Endodermal cell (in vitro differentiated cells): ENCODE data around the gene FXYD6. TPM values are rescaled to one million over a fixed set of nuclear protein-coding genes. Genes with fewer than 3 reads are reported as not detected.
A peak's percentile ranks its signal among the peaks of the same experiment; 100 is the strongest.

ENCODE experiments used
- DNase-seq: peaks from one replicate; pipeline ENCODE4 v3.0.0-alpha.2; 2017
- H3K27ac ChIP-seq: 2 replicates; pipeline ENCODE4 v1.5.1; 2013; ENCODE audit warnings: mild to moderate bottlenecking, low read depth, low read length, moderate library complexity
- H3K27me3 ChIP-seq: 2 replicates; pipeline ENCODE4 v1.6.1; 2013; ENCODE audit warnings: mild to moderate bottlenecking, low read length, moderate library complexity; ENCODE audit not compliant: insufficient read depth, control insufficient read depth, poor library complexity, severe bottlenecking
- H3K36me3 ChIP-seq: 2 replicates; pipeline ENCODE4 v1.7.0; 2013; ENCODE audit warnings: mild to moderate bottlenecking, low read length, moderate library complexity; ENCODE audit not compliant: control insufficient read depth, insufficient read depth
- H3K4me1 ChIP-seq: one replicate; pipeline ENCODE4 v1.7.0; 2013; ENCODE audit warnings: low read length; ENCODE audit not compliant: control insufficient read depth, insufficient read depth
- H3K4me3 ChIP-seq: 2 replicates; pipeline ENCODE4 v1.5.1; 2013; ENCODE audit warnings: mild to moderate bottlenecking, low read length, moderate library complexity
- H3K9ac ChIP-seq: 2 replicates; pipeline ENCODE4 v1.6.1; 2013; ENCODE audit warnings: mild to moderate bottlenecking, low read length, moderate library complexity; ENCODE audit not compliant: poor library complexity, severe bottlenecking; ENCODE audit errors: extremely low read depth
- H3K9me3 ChIP-seq: 2 replicates; pipeline ENCODE4 v1.6.1; 2013; ENCODE audit warnings: mild to moderate bottlenecking, low read length, moderate library complexity; ENCODE audit not compliant: control insufficient read depth
- H3K27ac Mint-ChIP-seq: 2 replicates; pipeline ENCODE4 v1.8.0; 2020; ENCODE audit warnings: mixed read lengths
- H3K27me3 Mint-ChIP-seq: 2 replicates; pipeline ENCODE4 v1.8.0; 2021; ENCODE audit warnings: mild to moderate bottlenecking, mixed read lengths; ENCODE audit not compliant: insufficient read depth
- H3K36me3 Mint-ChIP-seq: 2 replicates; pipeline ENCODE4 v1.8.0; 2020; ENCODE audit warnings: low read depth, mixed read lengths
- H3K4me1 Mint-ChIP-seq: 2 replicates; pipeline ENCODE4 v1.8.0; 2020; ENCODE audit warnings: mixed read lengths
- H3K4me3 Mint-ChIP-seq: 2 replicates; pipeline ENCODE4 v1.8.0; 2020; ENCODE audit warnings: mild to moderate bottlenecking, moderate library complexity, mixed read lengths
- H3K9me3 Mint-ChIP-seq: 2 replicates; pipeline ENCODE4 v1.8.0; 2020; ENCODE audit warnings: mild to moderate bottlenecking, mixed read lengths
- WGBS, 2 experiments: methylation state at CpG; one replicate each; pipeline versions ENCODE4 v1.1.5 to v1.1.7; 2013; ENCODE audit warnings: missing lambda C conversion rate in 2 of 2, mixed read lengths in 1 of 2; ENCODE audit not compliant: insufficient coverage in 1 of 2, insufficient read length in 1 of 2; 5-methylcytosine and 5-hydroxymethylcytosine counted together
- total RNA-seq, 2 donors: library from RNA; stranded (reverse); fragmentation: NEBNext Ultra II Directional in 1 of 2; extraction: Animal tissue kit (Norgen Biotek cat#: 25700) in 1 of 2; gene quantifications; 2 replicates in 1 of 2; 3 replicates in 1 of 2; pipeline ENCODE4 v1.2.1, GENCODE V29; 2021
- TF ChIP-seq, protein P1 (sequence below): fragments of 200-600 bp; sonication (generic); conservative IDR thresholded peaks from 2 replicates; pipeline ENCODE4 v1.5.0; 2021; ENCODE audit warnings: antibody characterized with exemption, mild to moderate bottlenecking

FXYD6 gene
- total RNA-seq, 2 donors from 2014 or later: 54.1 to 61.8 TPM

DNA sequence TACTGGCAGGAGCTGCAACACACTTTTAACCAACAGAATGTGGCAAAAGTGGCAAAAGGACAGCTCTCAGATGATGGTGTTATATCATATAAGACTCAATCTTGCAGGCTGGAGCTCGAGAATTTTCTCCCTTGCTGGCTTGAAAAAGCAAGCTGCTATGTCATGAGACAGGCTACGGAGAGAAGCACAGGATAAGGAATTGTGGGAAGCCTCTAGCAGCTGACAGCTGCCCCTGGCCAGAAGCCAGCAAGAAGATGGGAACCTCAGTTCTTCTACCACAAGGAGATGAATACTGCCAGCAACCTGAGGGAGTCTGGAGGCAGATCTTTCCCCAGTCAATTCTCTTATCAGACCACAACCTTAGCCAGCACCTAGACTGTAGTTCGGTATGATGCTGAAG lies 24.6 kb downstream of the FXYD6 start:
- no peak for DNase-seq
- 88 to 92% methylated on average over 2 to 3 of the region's 3 CpGs for WGBS, 2 experiments

DNA sequence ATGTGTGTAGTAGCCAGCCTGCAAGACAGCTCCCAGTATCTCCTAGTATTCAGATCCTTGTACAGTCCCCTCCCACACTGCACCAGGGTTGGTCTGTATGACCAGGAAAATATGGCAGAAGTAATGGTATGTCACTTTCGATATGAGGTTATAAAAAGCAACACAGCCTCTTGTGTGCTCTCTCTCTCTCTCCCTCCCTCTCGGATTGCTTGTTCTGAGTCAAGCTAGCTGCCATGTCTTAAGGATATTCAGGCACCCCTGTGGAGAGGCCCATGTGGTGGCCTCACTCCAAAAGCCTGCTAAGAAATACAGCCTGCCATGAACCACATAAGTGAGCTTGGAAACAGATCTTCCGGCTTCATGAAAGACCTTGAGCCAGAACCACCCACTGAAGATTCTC lies 25.4 kb downstream of the FXYD6 start:
- Histone ChIP-seq H3K9me3 (no peaks in the 10 kb centered on the region), H3K27ac (no peak overlapping the region), H3K9ac (no peak overlapping the region), H3K4me3 (no peak overlapping the region), H3K27me3 (no peaks in the 10 kb centered on the region), H3K36me3 (peaks cover 9% of the 10 kb centered on the region), H3K4me1 (peaks cover 2% of the 10 kb centered on the region)
- no peak overlapping the region for H3K27ac Mint-ChIP-seq
- no peaks in the 10 kb centered on the region for H3K27me3 Mint-ChIP-seq
- peak; percentile 68 for DNase-seq
- H3K9me3 Mint-ChIP-seq: peaks cover 3% of the 10 kb centered on the region
- TF ChIP-seq, protein P1, sequence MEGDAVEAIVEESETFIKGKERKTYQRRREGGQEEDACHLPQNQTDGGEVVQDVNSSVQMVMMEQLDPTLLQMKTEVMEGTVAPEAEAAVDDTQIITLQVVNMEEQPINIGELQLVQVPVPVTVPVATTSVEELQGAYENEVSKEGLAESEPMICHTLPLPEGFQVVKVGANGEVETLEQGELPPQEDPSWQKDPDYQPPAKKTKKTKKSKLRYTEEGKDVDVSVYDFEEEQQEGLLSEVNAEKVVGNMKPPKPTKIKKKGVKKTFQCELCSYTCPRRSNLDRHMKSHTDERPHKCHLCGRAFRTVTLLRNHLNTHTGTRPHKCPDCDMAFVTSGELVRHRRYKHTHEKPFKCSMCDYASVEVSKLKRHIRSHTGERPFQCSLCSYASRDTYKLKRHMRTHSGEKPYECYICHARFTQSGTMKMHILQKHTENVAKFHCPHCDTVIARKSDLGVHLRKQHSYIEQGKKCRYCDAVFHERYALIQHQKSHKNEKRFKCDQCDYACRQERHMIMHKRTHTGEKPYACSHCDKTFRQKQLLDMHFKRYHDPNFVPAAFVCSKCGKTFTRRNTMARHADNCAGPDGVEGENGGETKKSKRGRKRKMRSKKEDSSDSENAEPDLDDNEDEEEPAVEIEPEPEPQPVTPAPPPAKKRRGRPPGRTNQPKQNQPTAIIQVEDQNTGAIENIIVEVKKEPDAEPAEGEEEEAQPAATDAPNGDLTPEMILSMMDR: no peak
- no peak overlapping the region for H3K4me3 Mint-ChIP-seq
- WGBS, 2 experiments: 72 to 80% methylated on average over 2 to 3 of the region's 3 CpGs
- H3K4me1 Mint-ChIP-seq: peaks cover 10% of the 10 kb centered on the region
- peaks cover 10% of the 10 kb centered on the region for H3K36me3 Mint-ChIP-seq

More for the DNA sequence above, 24.6 kb downstream of the FXYD6 start:
- peaks cover 10% of the 10 kb centered on the region for H3K4me1 Mint-ChIP-seq
- Histone ChIP-seq H3K4me1 (peaks cover 2% of the 10 kb centered on the region), H3K9ac (no peak overlapping the region), H3K9me3 (no peaks in the 10 kb centered on the region), H3K36me3 (peaks cover 9% of the 10 kb centered on the region), H3K27me3 (no peaks in the 10 kb centered on the region), H3K27ac (no peak overlapping the region), H3K4me3 (no peak overlapping the region)
- no peaks in the 10 kb centered on the region for H3K27me3 Mint-ChIP-seq
- no peak overlapping the region for H3K4me3 Mint-ChIP-seq
- peaks cover 7% of the 10 kb centered on the region for H3K36me3 Mint-ChIP-seq
- TF ChIP-seq, protein P1: no peak
- peaks cover 3% of the 10 kb centered on the region for H3K9me3 Mint-ChIP-seq
- no peak overlapping the region for H3K27ac Mint-ChIP-seq

DNA sequence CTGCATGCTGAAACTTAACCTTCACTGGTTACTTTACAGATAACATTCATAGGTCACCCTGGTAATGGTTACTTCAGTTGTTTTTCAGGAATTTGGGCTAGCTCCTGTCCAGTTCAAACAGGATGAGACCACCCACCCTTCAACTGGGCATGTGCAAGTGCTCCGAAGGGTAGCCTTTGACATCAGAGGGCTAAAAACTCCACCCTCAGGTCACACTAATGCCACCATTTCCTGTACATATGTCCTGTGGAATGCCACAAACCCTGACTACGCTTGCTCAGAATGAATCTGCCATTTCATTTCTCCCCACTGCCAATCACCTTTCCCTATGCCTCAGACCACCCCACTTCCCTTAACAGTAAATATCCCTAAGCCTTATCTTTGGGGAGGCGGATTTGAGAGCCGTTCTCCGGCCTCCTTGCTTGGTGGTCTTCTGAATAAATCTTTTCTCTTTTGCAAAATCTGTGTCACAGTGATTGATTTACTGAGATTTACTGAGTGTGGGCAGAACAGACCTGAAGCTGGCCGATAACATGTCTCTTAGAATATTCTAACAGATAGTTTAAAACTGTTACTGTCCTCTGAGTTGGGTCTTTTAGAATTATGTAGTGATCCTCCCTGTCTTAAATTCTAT lies 26.6 kb downstream of the FXYD6 start:
- H3K4me1 ChIP-seq: no peaks in the 10 kb centered on the region
- peaks cover 10% of the 10 kb centered on the region for H3K4me1 Mint-ChIP-seq
- no peaks in the 10 kb centered on the region for H3K9me3 ChIP-seq
- H3K27me3 ChIP-seq: no peaks in the 10 kb centered on the region
- 85 to 94% methylated on average over 2 to 6 of the region's 6 CpGs for WGBS, 2 experiments
- no peak overlapping the region for H3K9ac ChIP-seq
- peaks cover 10% of the 10 kb centered on the region for H3K36me3 Mint-ChIP-seq
- TF ChIP-seq, protein P1: no peak
- H3K27me3 Mint-ChIP-seq: no peaks in the 10 kb centered on the region
- peaks cover 9% of the 10 kb centered on the region for H3K36me3 ChIP-seq
- peaks cover 3% of the 10 kb centered on the region for H3K9me3 Mint-ChIP-seq
- H3K27ac ChIP-seq: no peak overlapping the region
- no peak overlapping the region for H3K27ac Mint-ChIP-seq
- H3K4me3 Mint-ChIP-seq: no peak overlapping the region
- H3K4me3 ChIP-seq: no peak overlapping the region
- no peak for DNase-seq
